HL-60 (cell line): ENCODE results near the gene SFPQ.

Experiments
- POLR2AphosphoS5 ChIP-seq: IDR thresholded peaks from 2 replicates; pipeline ENCODE4 v1.6.1; 2012; ENCODE audit warnings: low read depth
- TF ChIP-seq, protein P1 (sequence below): IDR thresholded peaks from one replicate; pipeline ENCODE4 v1.5.1; 2011; ENCODE audit warnings: low read length, control low read depth, inconsistent platforms; ENCODE audit not compliant: insufficient read depth

DNA sequence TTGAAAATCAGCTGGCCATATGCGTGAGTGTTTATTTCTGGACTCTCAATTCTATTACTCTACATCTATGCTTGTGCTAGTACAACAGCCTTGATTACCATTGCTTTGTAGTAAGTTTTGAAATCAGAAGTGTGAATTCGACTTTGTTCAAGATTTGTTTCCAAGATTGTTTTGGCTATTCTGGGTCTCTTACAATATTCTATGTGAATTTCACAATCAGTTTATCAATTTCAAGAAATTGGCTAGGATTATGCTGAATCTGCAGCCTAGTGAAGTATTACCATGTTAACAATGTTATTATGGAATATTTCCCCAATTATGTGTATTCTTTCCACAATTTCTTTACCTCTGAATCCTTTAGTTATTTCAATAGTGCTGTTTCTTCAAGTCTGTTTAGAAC lies 19.5 kb downstream of the SFPQ start:
- no peak for TF ChIP-seq POLR2AphosphoS5
- TF ChIP-seq, protein P1, sequence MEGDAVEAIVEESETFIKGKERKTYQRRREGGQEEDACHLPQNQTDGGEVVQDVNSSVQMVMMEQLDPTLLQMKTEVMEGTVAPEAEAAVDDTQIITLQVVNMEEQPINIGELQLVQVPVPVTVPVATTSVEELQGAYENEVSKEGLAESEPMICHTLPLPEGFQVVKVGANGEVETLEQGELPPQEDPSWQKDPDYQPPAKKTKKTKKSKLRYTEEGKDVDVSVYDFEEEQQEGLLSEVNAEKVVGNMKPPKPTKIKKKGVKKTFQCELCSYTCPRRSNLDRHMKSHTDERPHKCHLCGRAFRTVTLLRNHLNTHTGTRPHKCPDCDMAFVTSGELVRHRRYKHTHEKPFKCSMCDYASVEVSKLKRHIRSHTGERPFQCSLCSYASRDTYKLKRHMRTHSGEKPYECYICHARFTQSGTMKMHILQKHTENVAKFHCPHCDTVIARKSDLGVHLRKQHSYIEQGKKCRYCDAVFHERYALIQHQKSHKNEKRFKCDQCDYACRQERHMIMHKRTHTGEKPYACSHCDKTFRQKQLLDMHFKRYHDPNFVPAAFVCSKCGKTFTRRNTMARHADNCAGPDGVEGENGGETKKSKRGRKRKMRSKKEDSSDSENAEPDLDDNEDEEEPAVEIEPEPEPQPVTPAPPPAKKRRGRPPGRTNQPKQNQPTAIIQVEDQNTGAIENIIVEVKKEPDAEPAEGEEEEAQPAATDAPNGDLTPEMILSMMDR = no peak
